ENCODE data around the gene SSTR4. TPM values are rescaled to one million over a fixed set of nuclear protein-coding genes. Genes with fewer than 3 reads are reported as not detected.

The SSTR4 gene
- polyA plus RNA-seq, 1 experiment = not detected

DNA sequence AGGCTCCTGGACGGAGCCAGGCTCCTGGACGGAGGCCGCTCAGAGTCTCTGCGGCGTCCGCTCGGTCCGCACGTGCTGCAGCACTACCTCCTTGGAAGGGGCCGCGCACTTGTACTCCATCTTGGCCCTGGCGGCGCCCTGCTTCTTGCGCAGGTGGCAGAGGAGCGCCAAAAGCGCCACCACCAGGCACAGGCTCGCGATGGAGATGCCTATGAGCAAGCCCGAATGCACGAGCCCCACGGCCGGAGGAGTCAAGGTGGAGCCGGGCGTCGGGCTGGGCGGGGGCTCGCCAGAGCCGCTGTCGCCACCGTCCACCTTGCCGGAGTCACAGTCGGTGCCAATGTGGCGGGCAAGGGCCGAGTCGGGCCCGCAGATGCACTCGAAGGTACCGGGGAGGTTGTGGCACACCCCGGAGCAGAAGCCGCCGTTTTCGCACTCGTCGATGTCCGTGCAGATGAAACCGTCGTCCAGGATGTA, 12.7 kb downstream of the SSTR4 start:
- ChIA-PET POLR2A (no interaction called here), CTCF (no interaction called here)
- TF ChIP-seq, protein P1, sequence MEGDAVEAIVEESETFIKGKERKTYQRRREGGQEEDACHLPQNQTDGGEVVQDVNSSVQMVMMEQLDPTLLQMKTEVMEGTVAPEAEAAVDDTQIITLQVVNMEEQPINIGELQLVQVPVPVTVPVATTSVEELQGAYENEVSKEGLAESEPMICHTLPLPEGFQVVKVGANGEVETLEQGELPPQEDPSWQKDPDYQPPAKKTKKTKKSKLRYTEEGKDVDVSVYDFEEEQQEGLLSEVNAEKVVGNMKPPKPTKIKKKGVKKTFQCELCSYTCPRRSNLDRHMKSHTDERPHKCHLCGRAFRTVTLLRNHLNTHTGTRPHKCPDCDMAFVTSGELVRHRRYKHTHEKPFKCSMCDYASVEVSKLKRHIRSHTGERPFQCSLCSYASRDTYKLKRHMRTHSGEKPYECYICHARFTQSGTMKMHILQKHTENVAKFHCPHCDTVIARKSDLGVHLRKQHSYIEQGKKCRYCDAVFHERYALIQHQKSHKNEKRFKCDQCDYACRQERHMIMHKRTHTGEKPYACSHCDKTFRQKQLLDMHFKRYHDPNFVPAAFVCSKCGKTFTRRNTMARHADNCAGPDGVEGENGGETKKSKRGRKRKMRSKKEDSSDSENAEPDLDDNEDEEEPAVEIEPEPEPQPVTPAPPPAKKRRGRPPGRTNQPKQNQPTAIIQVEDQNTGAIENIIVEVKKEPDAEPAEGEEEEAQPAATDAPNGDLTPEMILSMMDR (IDR thresholded peaks at IDR 0.05; ENCODE audit: insufficient read depth, low read depth, low read length) = no peak
- Histone ChIP-seq H3K4me3 (ENCODE audit: low read depth, low read length) (no peak overlapping the region), H3K27me3 (ENCODE audit: control insufficient read depth, insufficient read depth, low read length) (peaks cover 31% of the 10 kb centered on the region), H3K36me3 (ENCODE audit: control insufficient read depth, insufficient read depth, low read length) (no peaks in the 10 kb centered on the region)
- no peak for DNase-seq (ENCODE audit: low read depth)

DNA sequence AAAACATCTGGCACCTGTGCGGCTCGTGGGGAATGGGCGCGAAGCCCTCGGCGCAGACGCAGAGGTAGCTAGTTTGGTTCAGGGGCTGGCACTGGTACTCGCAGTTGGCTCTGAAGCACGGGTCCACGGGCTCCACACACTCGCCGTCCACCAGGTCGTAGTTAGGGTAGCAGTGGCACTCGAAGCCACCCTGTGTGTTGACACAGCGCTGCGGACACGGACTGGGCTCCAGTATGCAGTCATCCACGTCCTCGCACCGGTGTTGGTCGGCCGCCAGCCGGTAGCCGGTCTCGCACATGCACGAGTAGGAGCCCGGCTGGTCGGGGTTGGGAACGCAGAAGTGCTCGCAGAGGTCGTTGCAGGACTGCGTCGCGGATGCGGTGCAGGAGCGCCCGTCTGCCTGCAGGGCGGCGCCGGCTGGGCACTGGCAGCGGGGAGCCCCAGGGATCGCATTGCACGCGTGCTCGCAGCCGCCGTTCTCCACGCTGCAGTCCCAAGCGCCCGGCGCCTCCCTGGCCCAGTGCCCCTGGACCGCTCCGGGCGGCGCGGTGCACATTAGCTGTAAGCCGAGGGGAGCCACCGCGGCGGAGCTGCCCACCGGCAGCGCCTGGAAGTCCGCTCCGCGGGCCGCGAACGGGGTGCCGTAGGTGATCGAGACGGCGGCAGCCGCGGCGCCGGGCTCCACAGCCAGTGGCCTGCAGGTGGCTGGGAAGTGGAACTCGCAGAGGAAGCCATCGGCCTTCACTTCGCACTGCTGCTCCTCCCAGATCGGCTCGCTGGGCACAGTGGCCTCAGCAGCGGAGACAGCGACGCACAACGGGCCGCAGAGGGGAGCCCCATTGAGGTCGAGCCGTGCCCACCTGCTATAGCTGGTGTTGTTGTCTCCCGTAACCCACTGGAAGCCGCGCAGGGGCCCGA, 13.4 kb downstream of the SSTR4 start:
- DNase-seq (ENCODE audit: low read depth) = no peak
- ChIA-PET POLR2A (no interaction called here), CTCF (no interaction called here)
- Histone ChIP-seq H3K36me3 (ENCODE audit: control insufficient read depth, insufficient read depth, low read length) (no peaks in the 10 kb centered on the region), H3K27me3 (ENCODE audit: control insufficient read depth, insufficient read depth, low read length) (peaks cover 31% of the 10 kb centered on the region), H3K4me3 (ENCODE audit: low read depth, low read length) (no peak overlapping the region; the same call in 1 of the 2 replicates)
- TF ChIP-seq, protein P1 (IDR thresholded peaks at IDR 0.05; ENCODE audit: insufficient read depth, low read depth, low read length) = peak; percentile 36

DNA sequence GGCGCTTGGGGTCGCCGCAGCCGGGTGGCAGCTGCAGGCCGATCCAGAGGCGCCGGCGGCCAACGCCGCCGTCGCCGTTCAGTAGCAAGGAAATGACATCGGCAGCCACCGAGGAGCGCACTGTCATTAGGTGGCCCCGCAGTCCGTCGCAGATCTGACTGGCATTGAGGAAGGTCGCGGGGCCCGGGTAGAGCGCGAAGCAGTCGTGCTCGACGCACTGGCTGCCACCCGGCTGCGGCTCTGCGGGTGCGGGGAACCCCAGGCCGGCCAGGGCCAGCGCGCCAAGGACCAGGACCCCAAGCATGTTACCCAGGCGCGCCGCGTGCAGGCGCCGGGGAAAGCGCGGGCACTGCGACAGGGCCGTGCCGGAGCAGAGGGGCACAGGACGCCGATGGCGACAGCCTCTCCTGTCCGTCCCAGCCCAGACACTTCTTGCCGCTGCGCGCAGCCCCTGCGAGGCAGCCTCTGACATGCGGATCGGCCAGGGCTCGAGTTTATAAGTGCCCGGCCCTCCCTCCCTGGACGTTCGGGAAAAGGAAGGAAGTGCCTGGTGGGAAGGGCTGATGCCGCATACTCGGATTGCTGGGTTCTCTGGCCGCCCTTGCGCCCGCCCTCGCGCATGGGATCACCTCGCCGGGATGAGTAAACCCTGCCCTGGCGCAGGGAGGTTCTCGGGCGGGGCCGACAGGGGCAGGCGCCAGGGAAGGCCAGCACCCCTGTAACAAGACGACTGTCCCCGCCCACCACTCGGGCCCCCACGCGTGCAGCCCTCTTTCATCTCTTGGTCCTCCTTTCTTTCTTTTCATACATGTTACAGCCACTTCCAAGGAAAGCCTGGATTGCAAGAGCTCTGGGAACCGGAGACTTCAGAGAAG, 14.3 kb downstream of the SSTR4 start, which contains the start of gene THBD:
TSS of gene THBD (minus strand) at position 472 of the 875 bp plus-strand sequence. CDS start at position 304, 168 bp downstream.
- TF ChIP-seq, protein P1 (IDR thresholded peaks at IDR 0.05; ENCODE audit: insufficient read depth, low read depth, low read length) = no peak
- Histone ChIP-seq H3K27me3 (ENCODE audit: control insufficient read depth, insufficient read depth, low read length) (peaks cover 28% of the 10 kb centered on the region), H3K4me3 (ENCODE audit: low read depth, low read length) (peak within 1 kb of the TSS; percentile 22), H3K36me3 (ENCODE audit: control insufficient read depth, insufficient read depth, low read length) (no peaks in the 10 kb centered on the region)
- DNase-seq (ENCODE audit: low read depth) = no peak
- ChIA-PET CTCF (interaction anchor here (0.6 to 2.1 kb wide), 5 partner anchors 10 to 359 kb away, joined by 3 to 10 read pairs (median 5); no protein-coding TSS in a partner anchor), POLR2A (no interaction called here)

DNA sequence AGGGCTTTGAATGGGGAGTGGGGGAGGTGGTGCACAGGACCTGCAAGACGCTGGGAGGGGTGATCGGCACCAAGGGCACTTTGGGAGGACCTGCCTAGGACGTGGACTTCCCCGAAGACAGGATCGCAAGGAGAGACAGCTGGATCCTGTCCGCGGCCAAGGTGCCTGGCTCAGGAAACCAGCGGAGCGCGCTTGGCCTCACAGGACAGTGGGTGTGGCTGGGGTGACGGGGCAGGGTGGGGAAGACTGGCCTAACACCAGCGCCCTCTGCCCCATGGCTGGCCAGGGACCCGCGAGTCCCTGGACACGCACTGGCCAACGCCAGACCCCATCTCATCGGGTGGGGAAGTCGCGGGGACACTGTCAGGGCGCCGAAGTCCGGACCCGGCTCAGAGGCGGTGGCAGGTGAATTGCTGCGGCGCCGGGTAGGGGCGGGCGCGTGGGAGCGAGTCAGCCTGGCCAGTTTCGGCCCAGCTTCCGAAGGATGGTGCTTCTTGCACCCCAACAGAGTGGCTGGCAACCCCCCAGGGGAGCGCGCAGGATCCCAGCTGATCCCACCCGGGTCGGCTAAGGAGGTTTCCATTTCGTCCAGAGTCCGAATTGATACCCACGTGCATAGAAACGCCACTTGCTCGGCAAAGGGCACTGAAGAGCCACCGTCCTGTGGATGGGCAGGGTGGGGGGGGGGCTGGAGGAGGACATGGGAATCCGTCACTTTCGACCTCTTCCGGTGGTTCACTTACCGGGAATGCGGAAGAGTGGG, 15.1 kb downstream of the SSTR4 start:
- Histone ChIP-seq H3K36me3 (ENCODE audit: control insufficient read depth, insufficient read depth, low read length) (no peaks in the 10 kb centered on the region), H3K27me3 (ENCODE audit: control insufficient read depth, insufficient read depth, low read length) (peaks cover 27% of the 10 kb centered on the region), H3K4me3 (ENCODE audit: low read depth, low read length) (peak overlapping the region; percentile 22)
- DNase-seq (ENCODE audit: low read depth) = no peak
- ChIA-PET POLR2A (no interaction called here), CTCF (interaction anchor here (0.6 to 2.6 kb wide), 12 partner anchors 9 to 360 kb away, joined by 3 to 10 read pairs (median 5); no protein-coding TSS in a partner anchor)
- TF ChIP-seq, protein P1 (IDR thresholded peaks at IDR 0.05; ENCODE audit: insufficient read depth, low read depth, low read length) = no peak

Measured in BJ (cell line).